NCI-H748 (cell line): Measurements from ENCODE around the gene EPHB1.

Source experiments
- DNase-seq: peaks from one replicate; lab custom pipeline; 2025; ENCODE audit not compliant: unreplicated experiment; lab: John Stamatoyannopoulos, UW

EPHB1 gene

GRCh38 chr3:135147657-135148056 is 352.6 kb downstream of the EPHB1 start:
- DNase-seq: no peak

- no peak for DNase-seq
These were observed 353.4 kb downstream of the EPHB1 start for GRCh38 chr3:135148398-135149020.

GRCh38 chr3:135149707-135150681 is 354.9 kb downstream of the EPHB1 start:
- DNase-seq: no peak

GRCh38 chr3:135154186-135154585 is 359.1 kb downstream of the EPHB1 start:
- DNase-seq: no peak

GRCh38 chr3:135155228-135155627 is 360.2 kb downstream of the EPHB1 start:
- no peak for DNase-seq

GRCh38 chr3:135155791-135156190 is 360.7 kb downstream of the EPHB1 start:
- no peak for DNase-seq

GRCh38 chr3:135157045-135157740 is 362.1 kb downstream of the EPHB1 start:
- no peak for DNase-seq

- no peak for DNase-seq
These were observed 363.5 kb downstream of the EPHB1 start for GRCh38 chr3:135158520-135158919.

GRCh38 chr3:135159681-135160247 is 364.7 kb downstream of the EPHB1 start:
- DNase-seq: no peak

- DNase-seq: no peak
These were observed 366.4 kb downstream of the EPHB1 start for GRCh38 chr3:135161425-135161824.

- DNase-seq: no peak
These were observed 368.6 kb downstream of the EPHB1 start for GRCh38 chr3:135163701-135164100.

- DNase-seq: no peak
These were observed 370.2 kb downstream of the EPHB1 start for GRCh38 chr3:135165260-135165659.

GRCh38 chr3:135166266-135166825 is 371.3 kb downstream of the EPHB1 start:
- no peak for DNase-seq

- DNase-seq: no peak
These were observed 373.8 kb downstream of the EPHB1 start for GRCh38 chr3:135168822-135169221.

- no peak for DNase-seq
These were observed 374.6 kb downstream of the EPHB1 start for GRCh38 chr3:135169651-135170050.

- DNase-seq: no peak
These were observed 375.7 kb downstream of the EPHB1 start for GRCh38 chr3:135170732-135171131.

- peak; percentile 13 for DNase-seq
These were observed 377.3 kb downstream of the EPHB1 start for GRCh38 chr3:135172191-135172869.

GRCh38 chr3:135175728-135176277 is 380.7 kb downstream of the EPHB1 start:
- DNase-seq: no peak

- no peak for DNase-seq
These were observed 381.8 kb downstream of the EPHB1 start for GRCh38 chr3:135176881-135177280.

GRCh38 chr3:135178566-135178965 is 383.5 kb downstream of the EPHB1 start:
- no peak for DNase-seq
